A549 (cell line): Measurements from ENCODE around the gene SLC29A4.

Experiments used
- CEBPB ChIP-seq, 2 experiments: fragments of >200 bp in 1 of 2; sonication (Bioruptor Twin) in 1 of 2; formaldehyde crosslinking in 1 of 2; IDR thresholded peaks; 2 replicates each; pipeline ENCODE4 v1.6.1; 2012 to 2016
- RCOR1 ChIP-seq: fragments of 150-350 bp; IDR thresholded peaks from 2 replicates; pipeline ENCODE4 v1.6.1; 2014; ENCODE audit warnings: antibody characterized with exemption, low read length, low read depth
- TF ChIP-seq, protein P1 (sequence below): fragments of >200 bp; sonication (Bioruptor Twin); formaldehyde crosslinking; IDR thresholded peaks from 3 replicates; pipeline ENCODE4 v1.5.1; 2016
- TF ChIP-seq, protein P2 (sequence below): IDR thresholded peaks from 2 replicates; pipeline ENCODE4 v1.6.1; 2012

GRCh38 chr7:5283421-5284303 is 919 bp downstream of the SLC29A4 start:
- TF ChIP-seq, protein P1, sequence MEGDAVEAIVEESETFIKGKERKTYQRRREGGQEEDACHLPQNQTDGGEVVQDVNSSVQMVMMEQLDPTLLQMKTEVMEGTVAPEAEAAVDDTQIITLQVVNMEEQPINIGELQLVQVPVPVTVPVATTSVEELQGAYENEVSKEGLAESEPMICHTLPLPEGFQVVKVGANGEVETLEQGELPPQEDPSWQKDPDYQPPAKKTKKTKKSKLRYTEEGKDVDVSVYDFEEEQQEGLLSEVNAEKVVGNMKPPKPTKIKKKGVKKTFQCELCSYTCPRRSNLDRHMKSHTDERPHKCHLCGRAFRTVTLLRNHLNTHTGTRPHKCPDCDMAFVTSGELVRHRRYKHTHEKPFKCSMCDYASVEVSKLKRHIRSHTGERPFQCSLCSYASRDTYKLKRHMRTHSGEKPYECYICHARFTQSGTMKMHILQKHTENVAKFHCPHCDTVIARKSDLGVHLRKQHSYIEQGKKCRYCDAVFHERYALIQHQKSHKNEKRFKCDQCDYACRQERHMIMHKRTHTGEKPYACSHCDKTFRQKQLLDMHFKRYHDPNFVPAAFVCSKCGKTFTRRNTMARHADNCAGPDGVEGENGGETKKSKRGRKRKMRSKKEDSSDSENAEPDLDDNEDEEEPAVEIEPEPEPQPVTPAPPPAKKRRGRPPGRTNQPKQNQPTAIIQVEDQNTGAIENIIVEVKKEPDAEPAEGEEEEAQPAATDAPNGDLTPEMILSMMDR: no peak
- TF ChIP-seq, protein P2, sequence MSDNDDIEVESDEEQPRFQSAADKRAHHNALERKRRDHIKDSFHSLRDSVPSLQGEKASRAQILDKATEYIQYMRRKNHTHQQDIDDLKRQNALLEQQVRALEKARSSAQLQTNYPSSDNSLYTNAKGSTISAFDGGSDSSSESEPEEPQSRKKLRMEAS: no peak
- no peak for TF ChIP-seq CEBPB (IDR thresholded peaks at IDR 0.05)
- TF ChIP-seq RCOR1: no peak
